NK-92 (cell line): ENCODE data around the gene PRDM15.

Experiments
- DNase-seq: peaks from one replicate; lab custom pipeline; 2025; ENCODE audit not compliant: unreplicated experiment; lab: John Stamatoyannopoulos, UW

PRDM15 gene

GRCh38 chr21:41750051-41750450 is 129.1 kb downstream of the PRDM15 start:
- DNase-seq: no peak

- DNase-seq: no peak
Observed at GRCh38 chr21:41749286-41749685, 129.9 kb downstream of the PRDM15 start.
